HepG2 (cell line): ENCODE measurements around the gene ANKRD65. TPM values are rescaled to one million over a fixed set of nuclear protein-coding genes. Genes with fewer than 3 reads are reported as not detected.

Experiments used
- FIP1L1 ChIP-seq: fragments of 200-400 bp; formaldehyde crosslinking; IDR thresholded peaks from 2 replicates; pipeline ENCODE4 v1.6.1; 2018; ENCODE audit warnings: low read depth, mild to moderate bottlenecking, low read length, moderate library complexity, borderline replicate concordance; ENCODE audit not compliant: insufficient read depth
- GTF2F1 ChIP-seq: fragments of 150-350 bp; IDR thresholded peaks from 2 replicates; pipeline ENCODE4 v1.6.1; 2014; ENCODE audit warnings: low read length
- HNRNPK ChIP-seq: fragments of 200-400 bp; formaldehyde crosslinking; IDR thresholded peaks from 2 replicates; pipeline ENCODE4 v1.6.1; 2018; ENCODE audit warnings: low read length, low read depth, moderate library complexity, mild to moderate bottlenecking; ENCODE audit not compliant: poor library complexity, severe bottlenecking
- HNRNPUL1 ChIP-seq: fragments of 200-400 bp; formaldehyde crosslinking; IDR thresholded peaks from 2 replicates; pipeline ENCODE4 v1.6.1; 2017; ENCODE audit warnings: low read depth, mild to moderate bottlenecking, low read length, moderate library complexity
- HOXD1 ChIP-seq: sonication (generic); formaldehyde crosslinking; IDR thresholded peaks from 2 replicates; pipeline ENCODE4 v1.5.0; 2020; ENCODE audit warnings: missing genetic modification reagents
- KDM1A ChIP-seq: IDR thresholded peaks from 2 replicates; pipeline ENCODE4 v1.6.1; 2016; ENCODE audit warnings: missing compliant biosample characterization
- MXD4 ChIP-seq: IDR thresholded peaks from 2 replicates; pipeline ENCODE4 v1.6.1; 2016; ENCODE audit warnings: mild to moderate bottlenecking, missing biosample characterization, missing genetic modification reagents
- RBAK ChIP-seq: sonication (generic); formaldehyde crosslinking; IDR thresholded peaks from 2 replicates; pipeline ENCODE4 v1.5.1; 2020; ENCODE audit warnings: mild to moderate bottlenecking, missing genetic modification reagents
- ZFP37 ChIP-seq: sonication (generic); formaldehyde crosslinking; IDR thresholded peaks from 2 replicates; pipeline ENCODE4 v1.4.0; 2020; ENCODE audit warnings: missing genetic modification reagents, borderline replicate concordance
- ZNF232 ChIP-seq: sonication (generic); formaldehyde crosslinking; IDR thresholded peaks from 2 replicates; pipeline ENCODE4 v1.4.0; 2020; ENCODE audit warnings: missing genetic modification reagents, borderline replicate concordance
- ZNF234 ChIP-seq: sonication (generic); formaldehyde crosslinking; conservative IDR thresholded peaks from 2 replicates; pipeline ENCODE4 v1.5.1; 2020; ENCODE audit warnings: mild to moderate bottlenecking, missing genetic modification reagents
- ZNF34 ChIP-seq: sonication (generic); formaldehyde crosslinking; IDR thresholded peaks from 2 replicates; pipeline ENCODE4 v1.4.0; 2020; ENCODE audit warnings: mild to moderate bottlenecking, missing genetic modification reagents, borderline replicate concordance
- ZNF572 ChIP-seq: sonication (generic); formaldehyde crosslinking; IDR thresholded peaks from 2 replicates; pipeline ENCODE4 v1.5.1; 2020; ENCODE audit warnings: mild to moderate bottlenecking, missing genetic modification reagents
- ZNF724P ChIP-seq: sonication (generic); formaldehyde crosslinking; IDR thresholded peaks from 2 replicates; pipeline ENCODE4 v1.8.0; 2022; ENCODE audit warnings: missing genetic modification reagents, borderline replicate concordance
- ZNF780A ChIP-seq: sonication (generic); formaldehyde crosslinking; IDR thresholded peaks from 2 replicates; pipeline ENCODE4 v1.8.0; 2022; ENCODE audit warnings: mild to moderate bottlenecking, missing genetic modification reagents, moderate library complexity
- polyA plus RNA-seq, 8 experiments: library from polyadenylated mRNA; depleted of rRNA in 3 of 8; stranded (reverse) in 7 of 8; unstranded in 1 of 8; fragments of >200 nt; fragmentation: Illumina TruSeq in 4 of 8; extraction: Trizol in 4 of 8; gene quantifications; 2 replicates each; pipeline versions ENCODE4 v1.2.1 to v1.2.3, GENCODE V29; 2011 to 2016; ENCODE audit warnings: low read depth in 4 of 8, missing spikeins in 1 of 8, mixed read lengths in 1 of 8; ENCODE audit not compliant: insufficient read depth in 1 of 8
- total RNA-seq, 5 experiments: library from RNA; depleted of rRNA; stranded (reverse); fragments of >200 nt; fragmentation: Illumina TruSeq; extraction: Trizol; gene quantifications; 2 replicates each; pipeline ENCODE4 v1.2.3, GENCODE V29; 2016; ENCODE audit warnings: low read depth in 1 of 5
- TF ChIP-seq, protein P1 (sequence below): sonication (generic); formaldehyde crosslinking; IDR thresholded peaks from 2 replicates; pipeline ENCODE4 v1.4.0; 2020; ENCODE audit warnings: missing genetic modification reagents
- TF ChIP-seq, protein P2 (sequence below): sonication (generic); formaldehyde crosslinking; IDR thresholded peaks from 2 replicates; pipeline ENCODE4 v1.4.0; 2020; ENCODE audit warnings: missing genetic modification reagents, borderline replicate concordance
- TF ChIP-seq, protein P3 (sequence below): sonication (generic); formaldehyde crosslinking; IDR thresholded peaks from 2 replicates; pipeline ENCODE4 v1.8.1; 2022; ENCODE audit warnings: mild to moderate bottlenecking, missing genetic modification reagents
- TF ChIP-seq, protein P4 (sequence below): sonication (generic); formaldehyde crosslinking; IDR thresholded peaks from 2 replicates; pipeline ENCODE4 v1.5.0; 2020; ENCODE audit warnings: missing genetic modification reagents, mild to moderate bottlenecking, borderline replicate concordance
- TF ChIP-seq, protein P5 (sequence below): sonication (generic); formaldehyde crosslinking; IDR thresholded peaks from 2 replicates; pipeline ENCODE4 v1.4.0; 2020; ENCODE audit warnings: mild to moderate bottlenecking, missing genetic modification reagents

Gene ANKRD65
- total and polyA plus RNA-seq, 2 of the 13 experiments (the other 11 are each of a cell fraction or from before 2014, with no cell fraction given) = 12.1 to 30.1 TPM

DNA sequence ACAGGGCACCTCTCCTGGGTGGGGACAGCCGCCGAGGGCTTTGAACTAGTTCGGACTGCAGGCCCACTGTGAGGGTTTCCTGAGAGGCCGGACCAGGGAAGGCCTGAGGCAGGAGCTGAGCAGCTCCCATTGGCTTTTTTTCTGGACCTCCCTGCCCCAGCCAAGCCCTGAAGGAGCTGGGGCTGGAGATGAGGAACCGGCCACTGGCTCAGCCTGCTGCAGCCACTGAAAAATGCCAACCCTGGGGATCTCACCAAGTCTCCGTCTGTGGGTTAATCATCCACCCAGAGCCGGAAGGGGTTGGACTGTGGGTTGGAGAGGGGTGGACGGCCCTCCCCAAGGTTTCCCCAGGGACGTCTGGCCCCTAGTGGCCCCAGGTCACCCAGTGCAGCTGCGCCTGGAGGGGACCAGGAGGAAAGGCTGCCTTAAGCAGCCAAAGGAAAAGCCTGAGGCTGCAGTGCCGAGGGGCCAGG, 16.9 kb upstream of the ANKRD65 start (continued):
- TF ChIP-seq, protein P1, sequence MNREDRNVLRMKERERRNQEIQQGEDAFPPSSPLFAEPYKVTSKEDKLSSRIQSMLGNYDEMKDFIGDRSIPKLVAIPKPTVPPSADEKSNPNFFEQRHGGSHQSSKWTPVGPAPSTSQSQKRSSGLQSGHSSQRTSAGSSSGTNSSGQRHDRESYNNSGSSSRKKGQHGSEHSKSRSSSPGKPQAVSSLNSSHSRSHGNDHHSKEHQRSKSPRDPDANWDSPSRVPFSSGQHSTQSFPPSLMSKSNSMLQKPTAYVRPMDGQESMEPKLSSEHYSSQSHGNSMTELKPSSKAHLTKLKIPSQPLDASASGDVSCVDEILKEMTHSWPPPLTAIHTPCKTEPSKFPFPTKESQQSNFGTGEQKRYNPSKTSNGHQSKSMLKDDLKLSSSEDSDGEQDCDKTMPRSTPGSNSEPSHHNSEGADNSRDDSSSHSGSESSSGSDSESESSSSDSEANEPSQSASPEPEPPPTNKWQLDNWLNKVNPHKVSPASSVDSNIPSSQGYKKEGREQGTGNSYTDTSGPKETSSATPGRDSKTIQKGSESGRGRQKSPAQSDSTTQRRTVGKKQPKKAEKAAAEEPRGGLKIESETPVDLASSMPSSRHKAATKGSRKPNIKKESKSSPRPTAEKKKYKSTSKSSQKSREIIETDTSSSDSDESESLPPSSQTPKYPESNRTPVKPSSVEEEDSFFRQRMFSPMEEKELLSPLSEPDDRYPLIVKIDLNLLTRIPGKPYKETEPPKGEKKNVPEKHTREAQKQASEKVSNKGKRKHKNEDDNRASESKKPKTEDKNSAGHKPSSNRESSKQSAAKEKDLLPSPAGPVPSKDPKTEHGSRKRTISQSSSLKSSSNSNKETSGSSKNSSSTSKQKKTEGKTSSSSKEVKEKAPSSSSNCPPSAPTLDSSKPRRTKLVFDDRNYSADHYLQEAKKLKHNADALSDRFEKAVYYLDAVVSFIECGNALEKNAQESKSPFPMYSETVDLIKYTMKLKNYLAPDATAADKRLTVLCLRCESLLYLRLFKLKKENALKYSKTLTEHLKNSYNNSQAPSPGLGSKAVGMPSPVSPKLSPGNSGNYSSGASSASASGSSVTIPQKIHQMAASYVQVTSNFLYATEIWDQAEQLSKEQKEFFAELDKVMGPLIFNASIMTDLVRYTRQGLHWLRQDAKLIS (CRISPR knock-in tag) = no peak
- no peak for TF ChIP-seq HNRNPUL1
- no peak for TF ChIP-seq HNRNPK
- TF ChIP-seq, protein P2, sequence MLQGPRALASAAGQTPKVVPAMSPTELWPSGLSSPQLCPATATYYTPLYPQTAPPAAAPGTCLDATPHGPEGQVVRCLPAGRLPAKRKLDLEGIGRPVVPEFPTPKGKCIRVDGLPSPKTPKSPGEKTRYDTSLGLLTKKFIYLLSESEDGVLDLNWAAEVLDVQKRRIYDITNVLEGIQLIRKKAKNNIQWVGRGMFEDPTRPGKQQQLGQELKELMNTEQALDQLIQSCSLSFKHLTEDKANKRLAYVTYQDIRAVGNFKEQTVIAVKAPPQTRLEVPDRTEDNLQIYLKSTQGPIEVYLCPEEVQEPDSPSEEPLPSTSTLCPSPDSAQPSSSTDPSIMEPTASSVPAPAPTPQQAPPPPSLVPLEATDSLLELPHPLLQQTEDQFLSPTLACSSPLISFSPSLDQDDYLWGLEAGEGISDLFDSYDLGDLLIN (CRISPR knock-in tag) = no peak
- no peak for TF ChIP-seq ZNF234 (CRISPR knock-in tag)
- TF ChIP-seq, protein P3, sequence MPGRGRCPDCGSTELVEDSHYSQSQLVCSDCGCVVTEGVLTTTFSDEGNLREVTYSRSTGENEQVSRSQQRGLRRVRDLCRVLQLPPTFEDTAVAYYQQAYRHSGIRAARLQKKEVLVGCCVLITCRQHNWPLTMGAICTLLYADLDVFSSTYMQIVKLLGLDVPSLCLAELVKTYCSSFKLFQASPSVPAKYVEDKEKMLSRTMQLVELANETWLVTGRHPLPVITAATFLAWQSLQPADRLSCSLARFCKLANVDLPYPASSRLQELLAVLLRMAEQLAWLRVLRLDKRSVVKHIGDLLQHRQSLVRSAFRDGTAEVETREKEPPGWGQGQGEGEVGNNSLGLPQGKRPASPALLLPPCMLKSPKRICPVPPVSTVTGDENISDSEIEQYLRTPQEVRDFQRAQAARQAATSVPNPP (CRISPR knock-in tag) = no peak
- no peak for TF ChIP-seq ZFP37 (CRISPR knock-in tag)
- no peak for TF ChIP-seq RBAK
- TF ChIP-seq GTF2F1 = no peak
- TF ChIP-seq ZNF572 (CRISPR knock-in tag) = peak; percentile 20; the same call in 1 of the 2 replicates
- TF ChIP-seq FIP1L1 = no peak
- no peak for TF ChIP-seq ZNF780A (CRISPR knock-in tag)
- no peak for TF ChIP-seq ZNF724P (CRISPR knock-in tag)
- TF ChIP-seq, protein P4, sequence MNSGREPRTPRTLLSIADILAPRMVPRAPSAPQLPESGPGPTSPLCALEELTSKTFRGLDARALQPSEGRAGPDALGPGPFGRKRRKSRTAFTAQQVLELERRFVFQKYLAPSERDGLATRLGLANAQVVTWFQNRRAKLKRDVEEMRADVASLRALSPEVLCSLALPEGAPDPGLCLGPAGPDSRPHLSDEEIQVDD (CRISPR knock-in tag) = no peak
- peak; percentile 34; the same call in 1 of the 2 replicates for TF ChIP-seq HOXD1 (CRISPR knock-in tag)
- no peak for TF ChIP-seq ZNF34 (CRISPR knock-in tag)
- no peak for TF ChIP-seq KDM1A
- TF ChIP-seq, protein P5, sequence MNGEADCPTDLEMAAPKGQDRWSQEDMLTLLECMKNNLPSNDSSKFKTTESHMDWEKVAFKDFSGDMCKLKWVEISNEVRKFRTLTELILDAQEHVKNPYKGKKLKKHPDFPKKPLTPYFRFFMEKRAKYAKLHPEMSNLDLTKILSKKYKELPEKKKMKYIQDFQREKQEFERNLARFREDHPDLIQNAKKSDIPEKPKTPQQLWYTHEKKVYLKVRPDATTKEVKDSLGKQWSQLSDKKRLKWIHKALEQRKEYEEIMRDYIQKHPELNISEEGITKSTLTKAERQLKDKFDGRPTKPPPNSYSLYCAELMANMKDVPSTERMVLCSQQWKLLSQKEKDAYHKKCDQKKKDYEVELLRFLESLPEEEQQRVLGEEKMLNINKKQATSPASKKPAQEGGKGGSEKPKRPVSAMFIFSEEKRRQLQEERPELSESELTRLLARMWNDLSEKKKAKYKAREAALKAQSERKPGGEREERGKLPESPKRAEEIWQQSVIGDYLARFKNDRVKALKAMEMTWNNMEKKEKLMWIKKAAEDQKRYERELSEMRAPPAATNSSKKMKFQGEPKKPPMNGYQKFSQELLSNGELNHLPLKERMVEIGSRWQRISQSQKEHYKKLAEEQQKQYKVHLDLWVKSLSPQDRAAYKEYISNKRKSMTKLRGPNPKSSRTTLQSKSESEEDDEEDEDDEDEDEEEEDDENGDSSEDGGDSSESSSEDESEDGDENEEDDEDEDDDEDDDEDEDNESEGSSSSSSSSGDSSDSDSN = peak; percentile 76
- TF ChIP-seq ZNF232 (CRISPR knock-in tag) = no peak
- TF ChIP-seq MXD4 (CRISPR knock-in tag) = no peak
